Lower leg skin (tissue), 3 donors: ENCODE data around the gene PKP1.

Experiments used
- POLR2A ChIP-seq, 2 donors: fragments of 450-650 bp; IDR thresholded peaks; one replicate each; pipeline ENCODE4 v1.6.1; 2016 to 2017; ENCODE audit warnings: antibody characterized with exemption in 2 of 2, mild to moderate bottlenecking in 1 of 2, moderate library complexity in 1 of 2
- TF ChIP-seq, protein P1 (sequence below), 3 donors: fragments of 450-650 bp; IDR thresholded peaks; one replicate each; pipeline ENCODE4 v1.5.1; 2016; ENCODE audit warnings: antibody characterized with exemption in 3 of 3, mild to moderate bottlenecking in 3 of 3, moderate library complexity in 2 of 3

DNA sequence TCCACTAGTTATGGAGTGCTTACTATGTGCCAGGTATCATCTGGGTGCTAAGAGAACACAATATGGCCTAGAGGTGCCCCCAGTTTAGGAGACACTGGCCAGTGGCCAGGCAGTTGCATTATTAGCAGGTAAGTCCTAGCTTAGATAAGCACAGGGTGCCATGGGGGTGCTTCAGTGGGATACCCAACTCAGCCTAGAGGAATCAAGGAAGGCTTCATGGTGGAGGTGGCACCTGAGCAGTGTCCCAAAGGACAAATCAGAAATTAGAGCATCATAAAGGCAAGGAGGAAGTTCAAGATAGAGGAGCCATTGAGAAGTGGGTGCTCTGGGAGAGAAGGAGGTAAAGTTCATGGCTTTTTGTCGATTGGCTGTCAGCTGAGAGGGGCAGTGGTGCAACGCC is 31.9 kb upstream of the PKP1 start:
- TF ChIP-seq, protein P1, sequence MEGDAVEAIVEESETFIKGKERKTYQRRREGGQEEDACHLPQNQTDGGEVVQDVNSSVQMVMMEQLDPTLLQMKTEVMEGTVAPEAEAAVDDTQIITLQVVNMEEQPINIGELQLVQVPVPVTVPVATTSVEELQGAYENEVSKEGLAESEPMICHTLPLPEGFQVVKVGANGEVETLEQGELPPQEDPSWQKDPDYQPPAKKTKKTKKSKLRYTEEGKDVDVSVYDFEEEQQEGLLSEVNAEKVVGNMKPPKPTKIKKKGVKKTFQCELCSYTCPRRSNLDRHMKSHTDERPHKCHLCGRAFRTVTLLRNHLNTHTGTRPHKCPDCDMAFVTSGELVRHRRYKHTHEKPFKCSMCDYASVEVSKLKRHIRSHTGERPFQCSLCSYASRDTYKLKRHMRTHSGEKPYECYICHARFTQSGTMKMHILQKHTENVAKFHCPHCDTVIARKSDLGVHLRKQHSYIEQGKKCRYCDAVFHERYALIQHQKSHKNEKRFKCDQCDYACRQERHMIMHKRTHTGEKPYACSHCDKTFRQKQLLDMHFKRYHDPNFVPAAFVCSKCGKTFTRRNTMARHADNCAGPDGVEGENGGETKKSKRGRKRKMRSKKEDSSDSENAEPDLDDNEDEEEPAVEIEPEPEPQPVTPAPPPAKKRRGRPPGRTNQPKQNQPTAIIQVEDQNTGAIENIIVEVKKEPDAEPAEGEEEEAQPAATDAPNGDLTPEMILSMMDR (IDR thresholded peaks at IDR 0.05), result no peak
- TF ChIP-seq POLR2A (IDR thresholded peaks at IDR 0.05), result no peak
